Bronchial epithelial cell (primary cell): ENCODE data around the gene GDPD2. TPM values are rescaled to one million over a fixed set of nuclear protein-coding genes. Genes with fewer than 3 reads are reported as not detected.

Experiments used
- DNase-seq: peaks from one replicate; pipeline ENCODE4 v3.0.0-alpha.2; 2010; ENCODE audit warnings: low read depth
- FAIRE-seq: peaks from 2 replicates; lab custom pipeline; 2011; peaks lifted over from hg19 to GRCh38; lab: Jason Lieb, UNC
- H3K27me3 ChIP-seq: 2 replicates; pipeline ENCODE4 v1.5.1; 2011; ENCODE audit warnings: low read length; ENCODE audit not compliant: control insufficient read depth, insufficient read depth
- H3K36me3 ChIP-seq: 2 replicates; pipeline ENCODE4 v1.5.1; 2011; ENCODE audit warnings: low read length; ENCODE audit not compliant: control insufficient read depth, insufficient read depth
- H3K4me3 ChIP-seq: 2 replicates; pipeline ENCODE4 v1.5.1; 2011; ENCODE audit warnings: mild to moderate bottlenecking, low read depth, low read length, control low read depth
- CTCF ChIP-seq: IDR thresholded peaks from 2 replicates; pipeline ENCODE4 v1.5.1; 2011; ENCODE audit warnings: mild to moderate bottlenecking, moderate library complexity, low read length, control low read depth, inconsistent platforms; ENCODE audit not compliant: insufficient read depth, severe bottlenecking
- total RNA-seq: library from RNA; depleted of rRNA; stranded (reverse); fragments of >200 nt; gene quantifications from 2 replicates; pipeline ENCODE4 v1.2.1, GENCODE V29; 2014

GDPD2 gene
- total RNA-seq, 1 donor from 2014 or later, result not detected

GRCh38 chrX:70410921-70411320, 12.2 kb upstream of the GDPD2 start:
- DNase-seq, result no peak
- H3K27me3 ChIP-seq, result no peaks in the 10 kb centered on the region
- H3K4me3 ChIP-seq, result no peak overlapping the region
- H3K36me3 ChIP-seq, result no peaks in the 10 kb centered on the region
- TF ChIP-seq CTCF, result no peak
- FAIRE-seq, result no peak

GRCh38 chrX:70411475-70411874, 11.6 kb upstream of the GDPD2 start:
- Histone ChIP-seq H3K4me3 (no peak overlapping the region), H3K36me3 (no peaks in the 10 kb centered on the region), H3K27me3 (no peaks in the 10 kb centered on the region)
- DNase-seq (no peak), FAIRE-seq (no peak)
- TF ChIP-seq CTCF, result no peak

- H3K27me3 ChIP-seq, result no peaks in the 10 kb centered on the region
- FAIRE-seq, result no peak
- no peak for TF ChIP-seq CTCF
- DNase-seq, result no peak
- no peak overlapping the region for H3K4me3 ChIP-seq
- no peaks in the 10 kb centered on the region for H3K36me3 ChIP-seq
Measured at GRCh38 chrX:70421618-70422017, 1.5 kb upstream of the GDPD2 start.

- Histone ChIP-seq H3K36me3 (no peaks in the 10 kb centered on the region), H3K4me3 (no peak overlapping the region), H3K27me3 (no peaks in the 10 kb centered on the region)
- no peak for DNase-seq
- FAIRE-seq, result no peak
- TF ChIP-seq CTCF, result no peak
Measured at GRCh38 chrX:70423936-70424675, 992 bp downstream of the GDPD2 start.

GRCh38 chrX:70424801-70425200, 1.7 kb downstream of the GDPD2 start:
- Histone ChIP-seq H3K27me3 (no peaks in the 10 kb centered on the region), H3K4me3 (no peak overlapping the region), H3K36me3 (no peaks in the 10 kb centered on the region)
- DNase-seq, result no peak
- FAIRE-seq, result no peak
- no peak for TF ChIP-seq CTCF
